H1 (cell line): ENCODE results near the gene CHSY1. TPM values are rescaled to one million over a fixed set of nuclear protein-coding genes. Genes with fewer than 3 reads are reported as not detected.

Source experiments
- CTCF ChIA-PET: fragments of 300-600 bp; sonication (Branson Sonifier 250); formaldehyde crosslinking; loops from one replicate; lab custom pipeline; 2021; ENCODE audit not compliant: partially characterized antibody; lab: Charles Lee
- POLR2A ChIA-PET: fragments of 300-600 bp; sonication (Branson Sonifier 250); formaldehyde crosslinking; loops from one replicate; lab custom pipeline; 2021; ENCODE audit warnings: inconsistent platforms; ENCODE audit not compliant: partially characterized antibody; lab: Charles Lee
- DNase-seq, 2 experiments: peaks; one replicate each; pipeline versions ENCODE4 v3.0.0 to v3.0.0-alpha.2; 2010 to 2022; ENCODE audit warnings: low spot score in 2 of 2, low read depth in 1 of 2, mixed read lengths in 1 of 2
- FAIRE-seq: peaks from 2 replicates; lab custom pipeline; 2011; peaks lifted over from hg19 to GRCh38; lab: Jason Lieb, UNC
- H2AFZ ChIP-seq: 2 replicates; pipeline ENCODE4 v1.8.1; 2012; ENCODE audit warnings: low read length, inconsistent platforms
- H2AK5ac ChIP-seq: 2 replicates; pipeline ENCODE4 v1.6.1; 2013; ENCODE audit warnings: low read depth, low read length
- H2BK120ac ChIP-seq: replicated peaks from 2 replicates; pipeline ENCODE3; 2013; ENCODE audit warnings: low read depth, low read length, inconsistent platforms
- H2BK12ac ChIP-seq: 2 replicates; pipeline ENCODE4 v1.6.1; 2013; ENCODE audit warnings: low read depth, low read length
- H2BK15ac ChIP-seq: 2 replicates; pipeline ENCODE4 v1.6.1; 2013; ENCODE audit warnings: low read length
- H2BK20ac ChIP-seq: 2 replicates; pipeline ENCODE4 v1.6.1; 2013; ENCODE audit warnings: low read length
- H2BK5ac ChIP-seq: 2 replicates; pipeline ENCODE4 v1.6.1; 2013; ENCODE audit warnings: low read depth, low read length
- H3K14ac ChIP-seq: 2 replicates; pipeline ENCODE4 v1.6.1; 2013; ENCODE audit warnings: inconsistent platforms; ENCODE audit not compliant: insufficient read length
- H3K18ac ChIP-seq: 2 replicates; pipeline ENCODE4 v1.6.1; 2013; ENCODE audit warnings: low read length; ENCODE audit errors: extremely low read depth
- H3K23ac ChIP-seq: 2 replicates; pipeline ENCODE4 v1.6.1; 2013; ENCODE audit warnings: inconsistent platforms; ENCODE audit not compliant: insufficient read length
- H3K23me2 ChIP-seq: 2 replicates; pipeline ENCODE4 v1.6.1; 2013; ENCODE audit warnings: low read depth, low read length
- H3K27ac ChIP-seq: 2 replicates; pipeline ENCODE4 v1.6.1; 2011; ENCODE audit warnings: low read depth, low read length, inconsistent platforms
- H3K27me3 ChIP-seq, 4 experiments: replicated peaks in 1 of 4; 1 replicate in 1 of 4; 2 replicates in 3 of 4; pipeline versions ENCODE4 v1.6.1 to v1.8.1; 2011 to 2013; ENCODE audit warnings: low read length in 3 of 4, mild to moderate bottlenecking in 3 of 4, inconsistent platforms in 2 of 4, mixed read lengths in 2 of 4, moderate library complexity in 1 of 4; ENCODE audit not compliant: control insufficient read depth in 3 of 4, insufficient read depth in 3 of 4; ENCODE audit errors: extremely low read depth in 1 of 4
- H3K36me3 ChIP-seq, 4 experiments: 2 replicates each; pipeline versions ENCODE4 v1.6.1 to v1.8.1; 2011 to 2013; ENCODE audit warnings: mild to moderate bottlenecking in 4 of 4, low read length in 3 of 4, moderate library complexity in 2 of 4, control low read depth in 1 of 4, inconsistent platforms in 1 of 4; ENCODE audit not compliant: insufficient read depth in 4 of 4, control insufficient read depth in 2 of 4
- H3K4ac ChIP-seq: replicated peaks from 2 replicates; pipeline ENCODE3; 2013; ENCODE audit warnings: low read length, low read depth, mixed read lengths, inconsistent platforms; ENCODE audit not compliant: insufficient read length
- H3K4me1 ChIP-seq, 4 experiments: replicated peaks in 1 of 4; 1 replicate in 1 of 4; 2 replicates in 3 of 4; pipeline versions ENCODE4 v1.6.1 to v1.8.1; 2011 to 2013; ENCODE audit warnings: low read length in 3 of 4, inconsistent platforms in 2 of 4, mixed read lengths in 1 of 4; ENCODE audit not compliant: insufficient read depth in 4 of 4, control insufficient read depth in 3 of 4
- H3K4me2 ChIP-seq, 2 experiments: 2 replicates each; pipeline versions ENCODE4 v1.6.1 to v1.8.1; 2011 to 2013; ENCODE audit warnings: low read depth in 2 of 2, low read length in 2 of 2, control low read depth in 1 of 2, inconsistent platforms in 1 of 2, mild to moderate bottlenecking in 1 of 2; ENCODE audit not compliant: insufficient read depth in 1 of 2
- H3K4me3 ChIP-seq, 4 experiments: fragments of 200-600, 300-600 bp in 1 of 4; sonication (generic), shearing (Covaris generic), sonication (Bioruptor Twin) in 1 of 4; 2 replicates each; pipeline versions ENCODE4 v1.5.1 to v1.8.1; 2011 to 2016; ENCODE audit warnings: low read length in 4 of 4, low read depth in 3 of 4, control low read depth in 2 of 4, inconsistent platforms in 2 of 4, mild to moderate bottlenecking in 2 of 4, mixed read lengths in 1 of 4, moderate library complexity in 1 of 4; ENCODE audit not compliant: insufficient read depth in 2 of 4; ENCODE audit errors: extremely low read depth in 1 of 4
- H3K56ac ChIP-seq: replicated peaks from 2 replicates; pipeline ENCODE3; 2013; ENCODE audit warnings: low read depth, mild to moderate bottlenecking, mixed read lengths, low read length, inconsistent platforms; ENCODE audit not compliant: insufficient read length
- H3K79me1 ChIP-seq: 2 replicates; pipeline ENCODE4 v1.6.1; 2013; ENCODE audit warnings: low read depth, low read length, control low read depth
- H3K79me2 ChIP-seq, 2 experiments: 2 replicates each; pipeline versions ENCODE4 v1.6.1 to v1.8.1; 2012 to 2013; ENCODE audit warnings: low read length in 2 of 2, mild to moderate bottlenecking in 2 of 2, inconsistent platforms in 1 of 2; ENCODE audit not compliant: insufficient read depth in 2 of 2, control insufficient read depth in 1 of 2
- H3K9ac ChIP-seq, 4 experiments: replicated peaks in 1 of 4; 1 replicate in 1 of 4; 2 replicates in 3 of 4; pipeline versions ENCODE4 v1.6.1 to v1.8.1; 2011 to 2013; ENCODE audit warnings: low read depth in 3 of 4, low read length in 3 of 4, control low read depth in 2 of 4, mild to moderate bottlenecking in 2 of 4, moderate library complexity in 2 of 4, inconsistent platforms in 1 of 4; ENCODE audit errors: extremely low read depth in 1 of 4
- H3K9me3 ChIP-seq, 2 experiments: 2 replicates each; pipeline versions ENCODE4 v1.6.1 to v1.8.1; 2012 to 2013; ENCODE audit warnings: mild to moderate bottlenecking in 2 of 2, moderate library complexity in 2 of 2, control low read depth in 1 of 2, inconsistent platforms in 1 of 2, low read depth in 1 of 2, low read length in 1 of 2, mixed read lengths in 1 of 2; ENCODE audit not compliant: insufficient read depth in 2 of 2
- H4K20me1 ChIP-seq, 2 experiments: replicated peaks in 1 of 2; 2 replicates each; pipeline versions ENCODE3 to v1.8.1; 2011 to 2013; ENCODE audit warnings: inconsistent platforms in 2 of 2, low read length in 2 of 2, mild to moderate bottlenecking in 1 of 2; ENCODE audit not compliant: insufficient read depth in 2 of 2, control insufficient read depth in 1 of 2
- H4K5ac ChIP-seq: 2 replicates; pipeline ENCODE4 v1.6.1; 2013; ENCODE audit warnings: low read length, low read depth, mixed read lengths, inconsistent platforms; ENCODE audit not compliant: insufficient read length
- H4K8ac ChIP-seq: 2 replicates; pipeline ENCODE4 v1.8.0; 2013; ENCODE audit warnings: mild to moderate bottlenecking, moderate library complexity, low read length, inconsistent platforms; ENCODE audit not compliant: insufficient read depth; ENCODE audit errors: extremely low read depth
- H4K91ac ChIP-seq: replicated peaks from 2 replicates; pipeline ENCODE3; 2013; ENCODE audit warnings: low read length, mixed read lengths, inconsistent platforms; ENCODE audit not compliant: insufficient read length
- CEBPB ChIP-seq: IDR thresholded peaks from 2 replicates; pipeline ENCODE4 v1.6.1; 2012; ENCODE audit warnings: low read depth, low read length
- KDM1A ChIP-seq: fragments of 200-600, 300-600 bp; sonication (generic); IDR thresholded peaks from 2 replicates; pipeline ENCODE4 v1.7.1; 2016; ENCODE audit warnings: mild to moderate bottlenecking, low read length, borderline replicate concordance
- NANOG ChIP-seq: IDR thresholded peaks from 2 replicates; pipeline ENCODE4 v1.6.1; 2011; ENCODE audit warnings: low read length, low read depth, mild to moderate bottlenecking, inconsistent platforms; ENCODE audit not compliant: insufficient read depth, poor library complexity, severe bottlenecking
- SRF ChIP-seq: IDR thresholded peaks from 2 replicates; pipeline ENCODE4 v1.6.1; 2011; ENCODE audit warnings: mild to moderate bottlenecking, low read depth, low read length, moderate library complexity
- TAF1 ChIP-seq: IDR thresholded peaks from 2 replicates; pipeline ENCODE4 v1.6.1; 2011; ENCODE audit warnings: mild to moderate bottlenecking, low read depth, low read length
- TCF12 ChIP-seq: IDR thresholded peaks from 2 replicates; pipeline ENCODE4 v1.6.1; 2011; ENCODE audit warnings: low read depth, mild to moderate bottlenecking, low read length
- WGBS, 2 experiments: shearing (Covaris generic) in 1 of 2; methylation state at CpG; one replicate each; pipeline versions ENCODE4 v1.1.6 to v1.1.7; 2013 to 2015; ENCODE audit warnings: low lambda C conversion rate in 2 of 2, mixed read lengths in 2 of 2, inconsistent platforms in 1 of 2, low coverage in 1 of 2, missing lambda C conversion rate in 1 of 2; ENCODE audit not compliant: insufficient replicate concordance in 2 of 2, insufficient coverage in 1 of 2, insufficient read length in 1 of 2; ENCODE audit errors: extremely low coverage in 1 of 2, missing lambda C conversion rate in 1 of 2; 5-methylcytosine and 5-hydroxymethylcytosine counted together
- polyA plus RNA-seq, 7 experiments: library from polyadenylated mRNA; depleted of rRNA in 3 of 7; stranded (reverse) in 5 of 7; unstranded in 2 of 7; fragments of >200 nt in 5 of 7; fragments of 200-250 nt in 2 of 7; gene quantifications; 1 replicate in 5 of 7; 2 replicates in 1 of 7; 4 replicates in 1 of 7; pipeline versions ENCODE4 v1.2.1 to v1.2.3, GENCODE V29; 2011 to 2013; ENCODE audit warnings: missing spikeins in 2 of 7, mixed read lengths in 2 of 7
- total RNA-seq: library from RNA; stranded (reverse); fragmentation: NEBNext Ultra II Directional; extraction: Animal tissue kit (Norgen Biotek cat#: 25700); gene quantifications from 2 replicates; pipeline ENCODE4 v1.2.1, GENCODE V29; 2021

CHSY1 gene
- total and polyA plus RNA-seq, 2 of the 8 experiments (the other 6 are each of a cell fraction or from before 2014, with no cell fraction given): 24.9 to 60.7 TPM

GRCh38 chr15:101168463-101168824 is 83.4 kb downstream of the CHSY1 start:
- Histone ChIP-seq H3K9ac (no peak overlapping the region), H2BK15ac (peak overlapping the region; percentile 93), H2AK5ac (no peak overlapping the region; the same call in 1 of the 2 replicates), H4K91ac (no peak overlapping the region), H2BK12ac (no peak overlapping the region; the same call in 1 of the 2 replicates), H3K36me3 (no peaks in the 10 kb centered on the region; a peak in 1 of 8 replicates), H3K27ac (no peak overlapping the region), H3K9me3 (peaks cover 9 to 11% of the 10 kb centered on the region in 2 experiments), H3K14ac (no peak overlapping the region), H4K8ac (no peak overlapping the region), H3K23me2 (no peaks in the 10 kb centered on the region; the same call in 1 of the 2 replicates), H2BK5ac (no peak overlapping the region), H2AFZ (no peak overlapping the region), H4K20me1 (no peaks in the 10 kb centered on the region), H3K4me2 (no peak overlapping the region), H2BK120ac (no peak overlapping the region), H3K79me2 (no peaks in the 10 kb centered on the region), H3K23ac (no peak overlapping the region), H2BK20ac (no peak overlapping the region), H3K18ac (no peak overlapping the region), H4K5ac (no peak overlapping the region), H3K4me3 (no peak overlapping the region), H3K79me1 (no peaks in the 10 kb centered on the region), H3K4me1 (peaks cover 0 to 12% (median 0%) of the 10 kb centered on the region in 4 experiments; a peak in 3 of 7 replicates), H3K4ac (no peak overlapping the region), H3K27me3 (no peaks in the 10 kb centered on the region), H3K56ac (no peak overlapping the region)
- POLR2A ChIA-PET: interaction anchor here (0.5 to 1.3 kb wide), 5 partner anchors 9 to 87 kb away, joined by 3 to 4 read pairs (median 3); no protein-coding TSS in a partner anchor
- DNase-seq (no peak), FAIRE-seq (no peak)
- WGBS, 2 experiments: 89% methylated on average over 1 of the region's 1 CpG; no CpG with 5 or more reads in 1 of the 2 experiments
- TF ChIP-seq SRF: no peak
- no peak for TF ChIP-seq NANOG
- TF ChIP-seq CEBPB: no peak
- TF ChIP-seq TAF1: no peak
- no peak for TF ChIP-seq TCF12
- TF ChIP-seq KDM1A: no peak
- CTCF ChIA-PET: interaction anchor here (1.0 to 3.4 kb wide), 6 partner anchors 10 to 160 kb away, joined by 3 to 14 read pairs (median 8); no protein-coding TSS in a partner anchor
